Measurements from ENCODE around the gene TACC3. TPM values are rescaled to one million over a fixed set of nuclear protein-coding genes. Genes with fewer than 3 reads are reported as not detected.

Gene TACC3
- total RNA-seq, 1 donor from 2014 or later = 15.0 TPM

- H3K4me1 Mint-ChIP-seq (ENCODE audit: low read depth, unreplicated experiment) = no peaks in the 10 kb centered on the region
- Histone ChIP-seq H3K36me3 (ENCODE audit: insufficient read depth, low read length) (peaks cover 3% of the 10 kb centered on the region), H2AFZ (ENCODE audit: low read depth, low read length) (no peak overlapping the region), H3K27ac (ENCODE audit: low read depth, low read length) (no peak overlapping the region), H3K9me3 (ENCODE audit: insufficient read depth, low read depth, low read length) (peaks cover 1% of the 10 kb centered on the region), H3K4me3 (ENCODE audit: insufficient read depth, low read depth, low read length) (no peak overlapping the region), H3K27me3 (ENCODE audit: insufficient read depth, low read length) (no peaks in the 10 kb centered on the region), H3K79me2 (ENCODE audit: insufficient read depth, low read length) (no peaks in the 10 kb centered on the region), H3K4me2 (ENCODE audit: low read length) (no peak overlapping the region), H3K4me1 (ENCODE audit: insufficient read depth, low read length) (no peaks in the 10 kb centered on the region), H3K9ac (ENCODE audit: low read length) (no peak overlapping the region), H4K20me1 (ENCODE audit: insufficient read depth, low read length) (peaks cover 5% of the 10 kb centered on the region)
- H3K4me3 Mint-ChIP-seq (ENCODE audit: unreplicated experiment) = no peak overlapping the region
- peaks cover 6% of the 10 kb centered on the region for H3K9me3 Mint-ChIP-seq (ENCODE audit: unreplicated experiment)
- H3K36me3 Mint-ChIP-seq (ENCODE audit: low read depth, unreplicated experiment) = peaks cover 21% of the 10 kb centered on the region
- H3K27me3 Mint-ChIP-seq (ENCODE audit: low read depth, unreplicated experiment) = no peaks in the 10 kb centered on the region
- FAIRE-seq (no peak), DNase-seq (ENCODE audit: low read depth) (no peak)
- no peak overlapping the region for H3K27ac Mint-ChIP-seq (ENCODE audit: unreplicated experiment)
- TF ChIP-seq EZH2 (IDR thresholded peaks at IDR 0.05; ENCODE audit: insufficient read depth, low read length) = no peak
- TF ChIP-seq, protein P1, sequence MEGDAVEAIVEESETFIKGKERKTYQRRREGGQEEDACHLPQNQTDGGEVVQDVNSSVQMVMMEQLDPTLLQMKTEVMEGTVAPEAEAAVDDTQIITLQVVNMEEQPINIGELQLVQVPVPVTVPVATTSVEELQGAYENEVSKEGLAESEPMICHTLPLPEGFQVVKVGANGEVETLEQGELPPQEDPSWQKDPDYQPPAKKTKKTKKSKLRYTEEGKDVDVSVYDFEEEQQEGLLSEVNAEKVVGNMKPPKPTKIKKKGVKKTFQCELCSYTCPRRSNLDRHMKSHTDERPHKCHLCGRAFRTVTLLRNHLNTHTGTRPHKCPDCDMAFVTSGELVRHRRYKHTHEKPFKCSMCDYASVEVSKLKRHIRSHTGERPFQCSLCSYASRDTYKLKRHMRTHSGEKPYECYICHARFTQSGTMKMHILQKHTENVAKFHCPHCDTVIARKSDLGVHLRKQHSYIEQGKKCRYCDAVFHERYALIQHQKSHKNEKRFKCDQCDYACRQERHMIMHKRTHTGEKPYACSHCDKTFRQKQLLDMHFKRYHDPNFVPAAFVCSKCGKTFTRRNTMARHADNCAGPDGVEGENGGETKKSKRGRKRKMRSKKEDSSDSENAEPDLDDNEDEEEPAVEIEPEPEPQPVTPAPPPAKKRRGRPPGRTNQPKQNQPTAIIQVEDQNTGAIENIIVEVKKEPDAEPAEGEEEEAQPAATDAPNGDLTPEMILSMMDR (IDR thresholded peaks at IDR 0.05; ENCODE audit: insufficient read depth, low read depth, low read length) = no peak
Measured at GRCh38 chr4:1743551-1743950, 22.2 kb downstream of the TACC3 start.

DNA sequence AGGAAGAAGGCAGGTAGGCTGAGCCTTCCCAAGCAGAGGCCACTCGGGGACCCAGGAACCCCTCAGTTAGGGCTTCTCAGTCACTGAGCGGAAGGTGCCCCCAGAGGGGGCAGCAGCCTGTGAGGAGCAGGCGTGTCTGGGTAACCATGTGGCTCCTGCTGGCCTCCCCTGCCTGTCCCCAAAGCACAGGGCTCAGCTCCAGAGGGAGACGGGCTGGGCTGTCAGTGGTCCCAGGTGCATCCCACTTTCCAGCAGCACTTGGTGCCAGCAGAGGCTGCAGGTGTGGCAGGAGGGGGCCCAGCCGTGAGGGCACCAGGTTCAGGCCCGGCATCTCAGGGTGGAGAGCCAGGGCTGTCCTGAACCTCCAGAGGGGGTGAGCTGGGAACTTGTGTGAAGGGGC is 22.7 kb downstream of the TACC3 start:
- DNase-seq (ENCODE audit: low read depth) = no peak
- H3K79me2 ChIP-seq (ENCODE audit: insufficient read depth, low read length) = no peaks in the 10 kb centered on the region
- no peak overlapping the region for H3K27ac ChIP-seq (ENCODE audit: low read depth, low read length)
- peaks cover 3% of the 10 kb centered on the region for H3K36me3 ChIP-seq (ENCODE audit: insufficient read depth, low read length)
- no peak for TF ChIP-seq EZH2 (IDR thresholded peaks at IDR 0.05; ENCODE audit: insufficient read depth, low read length)
- TF ChIP-seq, protein P1 (IDR thresholded peaks at IDR 0.05; ENCODE audit: insufficient read depth, low read depth, low read length) = no peak
- H3K36me3 Mint-ChIP-seq (ENCODE audit: low read depth, unreplicated experiment) = peaks cover 16% of the 10 kb centered on the region
- no peak overlapping the region for H3K9ac ChIP-seq (ENCODE audit: low read length)
- no peak for FAIRE-seq
- H3K27me3 ChIP-seq (ENCODE audit: insufficient read depth, low read length) = no peaks in the 10 kb centered on the region
- no peak overlapping the region for H3K4me2 ChIP-seq (ENCODE audit: low read length)
- no peak overlapping the region for H2AFZ ChIP-seq (ENCODE audit: low read depth, low read length)
- no peaks in the 10 kb centered on the region for H3K4me1 ChIP-seq (ENCODE audit: insufficient read depth, low read length)
- H3K4me3 ChIP-seq (ENCODE audit: insufficient read depth, low read depth, low read length) = no peak overlapping the region
- no peak overlapping the region for H3K27ac Mint-ChIP-seq (ENCODE audit: unreplicated experiment)
- peaks cover 5% of the 10 kb centered on the region for H4K20me1 ChIP-seq (ENCODE audit: insufficient read depth, low read length)
- H3K9me3 Mint-ChIP-seq (ENCODE audit: unreplicated experiment) = peaks cover 2% of the 10 kb centered on the region
- no peaks in the 10 kb centered on the region for H3K9me3 ChIP-seq (ENCODE audit: insufficient read depth, low read depth, low read length)
- H3K27me3 Mint-ChIP-seq (ENCODE audit: low read depth, unreplicated experiment) = no peaks in the 10 kb centered on the region
- no peaks in the 10 kb centered on the region for H3K4me1 Mint-ChIP-seq (ENCODE audit: low read depth, unreplicated experiment)
- H3K4me3 Mint-ChIP-seq (ENCODE audit: unreplicated experiment) = no peak overlapping the region

DNA sequence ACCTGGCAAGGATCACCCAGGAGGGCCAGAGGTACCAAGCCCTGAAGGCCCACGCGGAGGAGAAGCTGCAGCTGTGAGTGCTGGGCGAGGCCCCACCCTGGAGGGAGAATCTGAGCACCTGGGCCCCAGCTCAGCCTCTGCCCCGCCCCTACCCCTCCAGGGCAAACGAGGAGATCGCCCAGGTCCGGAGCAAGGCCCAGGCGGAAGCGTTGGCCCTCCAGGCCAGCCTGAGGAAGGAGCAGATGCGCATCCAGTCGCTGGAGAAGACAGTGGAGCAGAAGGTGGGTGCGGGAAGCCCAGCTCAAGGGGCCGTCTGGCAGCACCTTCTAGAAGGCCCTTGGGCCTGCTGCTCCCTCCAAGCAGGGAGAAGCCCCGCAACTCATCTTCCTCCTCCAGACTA is 23.2 kb downstream of the TACC3 start:
- H3K4me1 Mint-ChIP-seq (ENCODE audit: low read depth, unreplicated experiment) = no peaks in the 10 kb centered on the region
- H3K4me3 ChIP-seq (ENCODE audit: insufficient read depth, low read depth, low read length) = no peak overlapping the region

More for the DNA sequence above, 23.2 kb downstream of the TACC3 start:
- Histone ChIP-seq H3K79me2 (ENCODE audit: insufficient read depth, low read length) (no peaks in the 10 kb centered on the region), H3K4me2 (ENCODE audit: low read length) (no peak overlapping the region), H4K20me1 (ENCODE audit: insufficient read depth, low read length) (peaks cover 5% of the 10 kb centered on the region), H3K4me1 (ENCODE audit: insufficient read depth, low read length) (no peaks in the 10 kb centered on the region), H3K9me3 (ENCODE audit: insufficient read depth, low read depth, low read length) (no peaks in the 10 kb centered on the region), H3K9ac (ENCODE audit: low read length) (no peak overlapping the region), H2AFZ (ENCODE audit: low read depth, low read length) (no peak overlapping the region), H3K27me3 (ENCODE audit: insufficient read depth, low read length) (no peaks in the 10 kb centered on the region), H3K27ac (ENCODE audit: low read depth, low read length) (no peak overlapping the region), H3K36me3 (ENCODE audit: insufficient read depth, low read length) (peaks cover 3% of the 10 kb centered on the region)
- Mint-ChIP-seq H3K9me3 (ENCODE audit: unreplicated experiment) (no peaks in the 10 kb centered on the region), H3K27me3 (ENCODE audit: low read depth, unreplicated experiment) (no peaks in the 10 kb centered on the region), H3K36me3 (ENCODE audit: low read depth, unreplicated experiment) (peaks cover 14% of the 10 kb centered on the region), H3K4me3 (ENCODE audit: unreplicated experiment) (no peak overlapping the region), H3K27ac (ENCODE audit: unreplicated experiment) (no peak overlapping the region)
- TF ChIP-seq, protein P1 (IDR thresholded peaks at IDR 0.05; ENCODE audit: insufficient read depth, low read depth, low read length) = no peak
- no peak for TF ChIP-seq EZH2 (IDR thresholded peaks at IDR 0.05; ENCODE audit: insufficient read depth, low read length)
- DNase-seq (ENCODE audit: low read depth) = no peak
- FAIRE-seq = no peak

Data from astrocyte (in vitro differentiated cells and primary cell).